ENCODE measurements around the gene SURF6.

Gene SURF6

GRCh38 chr9:133379153-133380086 lies 43.4 kb upstream of the SURF6 start:
- Histone ChIP-seq H3K9me3 (ENCODE audit: control insufficient read depth, insufficient read depth, low read depth, low read length) (no peaks in the 10 kb centered on the region), H3K4me3 (ENCODE audit: low read depth, low read length) (no peak overlapping the region), H3K27ac (ENCODE audit: extremely low read depth, low read depth, low read length) (no peak overlapping the region), H3K4me1 (ENCODE audit: control insufficient read depth, insufficient read depth, low read length) (peaks cover 5% of the 10 kb centered on the region), H3K36me3 (ENCODE audit: control insufficient read depth in 2 of 2, insufficient read depth in 1 of 2, low read length in 2 of 2) (no peaks in the 10 kb centered on the region)
- TF ChIP-seq ELK4 (IDR thresholded peaks at IDR 0.05; ENCODE audit: borderline replicate concordance, low read depth, low read length) (no peak), ZNF521 (tag by site-specific recombination; IDR thresholded peaks at IDR 0.05) (no peak), ZNF488 (tag by site-specific recombination; IDR thresholded peaks at IDR 0.05) (no peak), ZNF639 (tag by site-specific recombination; IDR thresholded peaks at IDR 0.05) (no peak)
- ChIA-PET CTCF (interaction anchor here (0.7 to 1.6 kb wide), 6 partner anchors 10 to 194 kb away, joined by 3 to 7 read pairs (median 4); no protein-coding TSS in a partner anchor), POLR2A (interaction anchor here (1.0 to 3.0 kb wide), 4 partner anchors 15 to 32 kb away, joined by 3 to 18 read pairs (median 6); partner anchors contain the start of genes MED22, RPL7A, SURF1 and SURF2)

- TF ChIP-seq ZNF16 (tag by site-specific recombination; IDR thresholded peaks at IDR 0.05; ENCODE audit: low read depth): no peak
- peak; percentile 50 for TF ChIP-seq BCL6B (tag by site-specific recombination; IDR thresholded peaks at IDR 0.05)
- TF ChIP-seq ZNF341 (tag by site-specific recombination; IDR thresholded peaks at IDR 0.05; ENCODE audit: low read depth): peak; percentile 53
- H3K36me3 ChIP-seq (ENCODE audit: control insufficient read depth in 2 of 2, insufficient read depth in 1 of 2, low read length in 2 of 2): peaks cover 0 to 2% of the 10 kb centered on the region in 2 experiments; a peak in 1 of 3 replicates
- POLR2A ChIA-PET: interaction anchor here (1.4 to 3.0 kb wide), 4 partner anchors 16 to 31 kb away, joined by 3 to 18 read pairs (median 12); partner anchors contain the start of genes MED22, RPL7A, SURF1 and SURF2
- H3K9me3 ChIP-seq (ENCODE audit: control insufficient read depth, insufficient read depth, low read depth, low read length): no peaks in the 10 kb centered on the region
- CTCF ChIA-PET: interaction anchor here (0.9 to 1.6 kb wide), 5 partner anchors 17 to 108 kb away, joined by 3 to 7 read pairs (median 3); no protein-coding TSS in a partner anchor
- H3K4me1 ChIP-seq (ENCODE audit: control insufficient read depth, insufficient read depth, low read length): peaks cover 5% of the 10 kb centered on the region
- H3K27ac ChIP-seq (ENCODE audit: extremely low read depth, low read depth, low read length): no peak overlapping the region
- H3K4me3 ChIP-seq (ENCODE audit: low read depth, low read length): no peak overlapping the region
Observed at GRCh38 chr9:133378408-133378962, 42.5 kb upstream of the SURF6 start.

GRCh38 chr9:133377721-133378216 lies 41.8 kb upstream of the SURF6 start:
- H3K4me1 ChIP-seq (ENCODE audit: control insufficient read depth, insufficient read depth, low read length): peaks cover 5% of the 10 kb centered on the region
- peaks cover 7% of the 10 kb centered on the region in 2 experiments; a peak in 2 of 3 replicates for H3K36me3 ChIP-seq (ENCODE audit: control insufficient read depth in 2 of 2, insufficient read depth in 1 of 2, low read length in 2 of 2)
- H3K27ac ChIP-seq (ENCODE audit: extremely low read depth, low read depth, low read length): no peak overlapping the region
- CTCF ChIA-PET: interaction anchor here (0.7 to 1.6 kb wide), 7 partner anchors 18 to 231 kb away, joined by 3 to 7 read pairs (median 3); partner anchors contain the start of genes SURF1 and SURF2
- no peaks in the 10 kb centered on the region for H3K9me3 ChIP-seq (ENCODE audit: control insufficient read depth, insufficient read depth, low read depth, low read length)
- TF ChIP-seq SP7 (tag by site-specific recombination; IDR thresholded peaks at IDR 0.05) (peak; percentile 25; the same call in 1 of the 2 replicates), TRIM28 (IDR thresholded peaks at IDR 0.05; ENCODE audit: borderline replicate concordance, low read length) (0 out of 2 replicates have a peak, but pooled peaks have one; percentile 62), ZNF837 (tag by site-specific recombination; IDR thresholded peaks at IDR 0.05) (no peak), IKZF3 (tag by site-specific recombination; IDR thresholded peaks at IDR 0.05) (peak; percentile 42; the same call in 1 of the 2 replicates), ZNF610 (tag by site-specific recombination; IDR thresholded peaks at IDR 0.05; ENCODE audit: borderline replicate concordance) (peak; percentile 100), ZIC2 (tag by site-specific recombination; IDR thresholded peaks at IDR 0.05) (peak; percentile 93), ZNF18 (tag by site-specific recombination; IDR thresholded peaks at IDR 0.05) (peak; percentile 89), ZBTB8A (tag by site-specific recombination; IDR thresholded peaks at IDR 0.05) (0 out of 2 replicates have a peak, but pooled peaks have one; percentile 13), GLIS1 (tag by site-specific recombination; IDR thresholded peaks at IDR 0.05) (peak; percentile 81), ZSCAN16 (tag by site-specific recombination; IDR thresholded peaks at IDR 0.05) (no peak), HOXD13 (CRISPR knock-in tag; IDR thresholded peaks at IDR 0.05; ENCODE audit: borderline replicate concordance) (no peak), ZNF600 (tag by site-specific recombination; IDR thresholded peaks at IDR 0.05) (0 out of 2 replicates have a peak, but pooled peaks have one; percentile 48), ZBTB26 (tag by site-specific recombination; optimal IDR thresholded peaks at IDR 0.05) (peak; percentile 24)
- H3K4me3 ChIP-seq (ENCODE audit: low read depth, low read length): no peak overlapping the region
- POLR2A ChIA-PET: interaction anchor here (0.9 to 3.0 kb wide), 4 partner anchors 17 to 30 kb away, joined by 3 to 18 read pairs (median 12); partner anchors contain the start of genes MED22, RPL7A, SURF1 and SURF2
